Sigmoid colon (tissue), 7 donors: ENCODE data around the gene FGF14. TPM values are rescaled to one million over a fixed set of nuclear protein-coding genes. Genes with fewer than 3 reads are reported as not detected.

ENCODE experiments used
- DNase-seq: peaks from one replicate; pipeline ENCODE4 v3.0.0-alpha.2; 2019
- H3K27ac ChIP-seq, 4 donors: fragments of 200-600 bp; sonication (generic); one replicate each; pipeline ENCODE4 v1.5.1; 2016 to 2019; ENCODE audit warnings: mild to moderate bottlenecking in 1 of 4
- H3K27me3 ChIP-seq, 3 donors: fragments of 200-600 bp; sonication (generic); one replicate each; pipeline ENCODE4 v1.5.1; 2019; ENCODE audit warnings: mild to moderate bottlenecking in 1 of 3
- H3K36me3 ChIP-seq, 4 donors: fragments of 200-600 bp; sonication (generic); one replicate each; pipeline ENCODE4 v1.5.1; 2016 to 2019
- H3K4me1 ChIP-seq, 4 donors: fragments of 200-600 bp; sonication (generic); one replicate each; pipeline ENCODE4 v1.5.1; 2017 to 2019
- H3K4me3 ChIP-seq, 4 donors: fragments of 200-600 bp; sonication (generic); one replicate each; pipeline ENCODE4 v1.5.1; 2017 to 2019; ENCODE audit warnings: mild to moderate bottlenecking in 2 of 4, moderate library complexity in 1 of 4
- H3K9me3 ChIP-seq, 4 donors: fragments of 200-600 bp in 3 of 4; sonication (generic) in 3 of 4; one replicate each; pipeline versions ENCODE4 v1.5.1 to v1.6.1; 2013 to 2019
- CTCF ChIP-seq, 4 experiments: fragments of 450-650 bp in 3 of 4; fragments of 200-600 bp in 1 of 4; IDR thresholded peaks; one replicate each; pipeline ENCODE4 v1.5.1; 2016 to 2019; ENCODE audit warnings: antibody characterized with exemption in 4 of 4, mild to moderate bottlenecking in 3 of 4, moderate library complexity in 2 of 4
- EP300 ChIP-seq, 4 donors: sonication (generic); formaldehyde crosslinking; IDR thresholded peaks; one replicate each; pipeline ENCODE4 v1.6.1; 2017; ENCODE audit warnings: antibody characterized with exemption in 4 of 4
- POLR2A ChIP-seq, 2 donors: fragments of 450-650 bp; IDR thresholded peaks; one replicate each; pipeline ENCODE4 v1.6.1; 2016; ENCODE audit warnings: antibody characterized with exemption in 2 of 2, mild to moderate bottlenecking in 2 of 2, moderate library complexity in 2 of 2
- POLR2AphosphoS5 ChIP-seq, 4 donors: sonication (generic); formaldehyde crosslinking; IDR thresholded peaks; one replicate each; pipeline ENCODE4 v1.6.1; 2017; ENCODE audit warnings: antibody characterized with exemption in 4 of 4
- WGBS, 2 donors: extraction: QIAGEN DNeasy Blood & Tissue Kit; methylation state at CpG; one replicate each; pipeline ENCODE4 v1.1.7; 2013; 5-methylcytosine and 5-hydroxymethylcytosine counted together
- intact Hi-C: fragments of 100-400 bp; cut with DNase I; formaldehyde crosslinking; loops from one replicate; pipeline ENCODE4 v1.15.1; 2023
- polyA plus RNA-seq, 3 donors: library from polyadenylated mRNA; stranded (reverse); fragments of 200-250 nt; gene quantifications; one replicate each; pipeline ENCODE4 v1.2.3, GENCODE V29; 2013
- total RNA-seq, 4 donors: library from RNA; depleted of rRNA; stranded (reverse); fragments of >200 nt; gene quantifications; one replicate each; pipeline ENCODE4 v1.1.0, GENCODE V29; 2016
- donor health status: healthy with polysubstance abuse.
- donor health status: Bipolar disorder and iron deficiency.
- donor health status: healthy.

FGF14 gene
- total and polyA plus RNA-seq, 7 donors = under 0.01 to 1.6 (median 1.1) TPM

- TF ChIP-seq POLR2A (IDR thresholded peaks at IDR 0.05) (no peak), EP300 (IDR thresholded peaks at IDR 0.05) (no peak), CTCF (IDR thresholded peaks at IDR 0.05) (no peak), POLR2AphosphoS5 (IDR thresholded peaks at IDR 0.05) (no peak)
- DNase-seq = no peak
- no peaks in the 10 kb centered on the region for H3K4me1 ChIP-seq
- intact Hi-C loops = no loop called here
- 71 to 79% methylated on average over 2 of the region's 2 CpGs for WGBS, 2 donors
- H3K36me3 ChIP-seq = no peaks in the 10 kb centered on the region
- H3K27ac ChIP-seq = no peak overlapping the region
- no peak overlapping the region for H3K4me3 ChIP-seq
- no peaks in the 10 kb centered on the region for H3K9me3 ChIP-seq
- H3K27me3 ChIP-seq = no peaks in the 10 kb centered on the region
Observed at GRCh38 chr13:101896541-101896940, 505.3 kb downstream of the FGF14 start.

- WGBS, 2 donors = 23 to 53% methylated on average over 1 of the region's 1 CpG
- Histone ChIP-seq H3K4me3 (no peak overlapping the region), H3K36me3 (no peaks in the 10 kb centered on the region), H3K4me1 (no peaks in the 10 kb centered on the region), H3K9me3 (no peaks in the 10 kb centered on the region), H3K27ac (no peak overlapping the region), H3K27me3 (no peaks in the 10 kb centered on the region)
- no peak for DNase-seq
- TF ChIP-seq POLR2AphosphoS5 (IDR thresholded peaks at IDR 0.05) (no peak), POLR2A (IDR thresholded peaks at IDR 0.05) (no peak), CTCF (IDR thresholded peaks at IDR 0.05) (no peak), EP300 (IDR thresholded peaks at IDR 0.05) (no peak)
- intact Hi-C loops = no loop called here
Observed at GRCh38 chr13:101893021-101893420, 508.8 kb downstream of the FGF14 start.

GRCh38 chr13:101892296-101892695, 509.6 kb downstream of the FGF14 start:
- no peaks in the 10 kb centered on the region for H3K4me1 ChIP-seq
- TF ChIP-seq EP300 (IDR thresholded peaks at IDR 0.05) (no peak), CTCF (IDR thresholded peaks at IDR 0.05) (no peak), POLR2AphosphoS5 (IDR thresholded peaks at IDR 0.05) (no peak), POLR2A (IDR thresholded peaks at IDR 0.05) (no peak)
- H3K4me3 ChIP-seq = no peak overlapping the region
- no peaks in the 10 kb centered on the region for H3K9me3 ChIP-seq
- intact Hi-C loops = no loop called here
- H3K36me3 ChIP-seq = no peaks in the 10 kb centered on the region
- DNase-seq = no peak
- no peaks in the 10 kb centered on the region for H3K27me3 ChIP-seq
- no peak overlapping the region for H3K27ac ChIP-seq
- WGBS, 2 donors = 2 to 24% methylated on average over 1 of the region's 1 CpG

GRCh38 chr13:101881593-101881992, 520.3 kb downstream of the FGF14 start:
- no peak for TF ChIP-seq POLR2A (IDR thresholded peaks at IDR 0.05)
- TF ChIP-seq EP300 (IDR thresholded peaks at IDR 0.05) = no peak
- TF ChIP-seq CTCF (IDR thresholded peaks at IDR 0.05) = no peak
- no peak for TF ChIP-seq POLR2AphosphoS5 (IDR thresholded peaks at IDR 0.05)
- no peak for DNase-seq
- Histone ChIP-seq H3K4me3 (no peak overlapping the region), H3K27me3 (no peaks in the 10 kb centered on the region), H3K27ac (no peak overlapping the region), H3K9me3 (no peaks in the 10 kb centered on the region), H3K4me1 (no peaks in the 10 kb centered on the region), H3K36me3 (no peaks in the 10 kb centered on the region)
- intact Hi-C loops = no loop called here
- WGBS, 2 donors = 64 to 72% methylated on average over 3 of the region's 3 CpGs

- 61 to 82% methylated on average over 4 of the region's 4 CpGs for WGBS, 2 donors
- Histone ChIP-seq H3K27me3 (no peaks in the 10 kb centered on the region), H3K27ac (no peak overlapping the region), H3K36me3 (no peaks in the 10 kb centered on the region), H3K4me1 (no peaks in the 10 kb centered on the region), H3K4me3 (no peak overlapping the region), H3K9me3 (no peaks in the 10 kb centered on the region)
- no peak for DNase-seq
- intact Hi-C loops = no loop called here
- TF ChIP-seq CTCF (IDR thresholded peaks at IDR 0.05) (no peak), EP300 (IDR thresholded peaks at IDR 0.05) (no peak), POLR2A (IDR thresholded peaks at IDR 0.05) (no peak), POLR2AphosphoS5 (IDR thresholded peaks at IDR 0.05) (no peak)
Observed at GRCh38 chr13:101880581-101880980, 521.3 kb downstream of the FGF14 start.
